AG04450 (cell line): ENCODE data around the gene KLF8. TPM values are rescaled to one million over a fixed set of nuclear protein-coding genes. Genes with fewer than 3 reads are reported as not detected.
"Not testable (repeated sequence)": the region's sequence is repeated elsewhere in the genome, so short reads cannot be mapped to it uniquely, and the experiment has no call there.

Experiments used
- CTCF ChIA-PET: fragments of 300-600, 350-600 bp; formaldehyde crosslinking; extraction: SDS; loops from one replicate; lab custom pipeline; 2022; ENCODE audit warnings: antibody characterized with exemption, inconsistent platforms; lab: Charles Lee
- POLR2A ChIA-PET: fragments of 350-600 bp; formaldehyde crosslinking; extraction: SDS; loops from one replicate; lab custom pipeline; 2021; ENCODE audit warnings: antibody characterized with exemption, inconsistent platforms; lab: Yijun Ruan, JAX
- DNase-seq: peaks from one replicate; pipeline ENCODE4 v3.0.0-alpha.2; 2011; ENCODE audit warnings: low read depth, low spot score
- H3K27ac ChIP-seq: one replicate; pipeline ENCODE4 v1.5.1; 2012; ENCODE audit warnings: low read depth, low read length, control low read depth
- H3K27me3 ChIP-seq: one replicate; pipeline ENCODE4 v1.6.0; 2012; ENCODE audit warnings: low read length; ENCODE audit not compliant: control insufficient read depth, insufficient read depth
- H3K4me3 ChIP-seq: 2 replicates; pipeline ENCODE4 v1.5.1; 2011; ENCODE audit warnings: mild to moderate bottlenecking, low read depth, low read length, control low read depth
- H3K9me3 ChIP-seq: 2 replicates; pipeline ENCODE4 v1.5.1; 2012; ENCODE audit warnings: low read length; ENCODE audit not compliant: control insufficient read depth, insufficient read depth
- polyA minus RNA-seq: library from RNA; depleted of rRNA, polyadenylated mRNA; stranded (reverse); fragments of >200 nt; gene quantifications from 2 replicates; pipeline ENCODE4 v1.2.3, GENCODE V29; 2011; rRNA and poly(A)+ RNA removed
- polyA plus RNA-seq: library from polyadenylated mRNA; depleted of rRNA; stranded (reverse); fragments of >200 nt; gene quantifications from 2 replicates; pipeline ENCODE4 v1.2.3, GENCODE V29; 2011; rRNA removed
- TF ChIP-seq, protein P1 (sequence below): IDR thresholded peaks from 2 replicates; pipeline ENCODE4 v1.5.1; 2011; ENCODE audit warnings: low read depth, low read length, control low read depth, inconsistent platforms

KLF8 gene
- polyA plus RNA-seq: 0.04 and 0.05 TPM in 2 replicates
- polyA minus RNA-seq: not detected in 2 replicates

DNA sequence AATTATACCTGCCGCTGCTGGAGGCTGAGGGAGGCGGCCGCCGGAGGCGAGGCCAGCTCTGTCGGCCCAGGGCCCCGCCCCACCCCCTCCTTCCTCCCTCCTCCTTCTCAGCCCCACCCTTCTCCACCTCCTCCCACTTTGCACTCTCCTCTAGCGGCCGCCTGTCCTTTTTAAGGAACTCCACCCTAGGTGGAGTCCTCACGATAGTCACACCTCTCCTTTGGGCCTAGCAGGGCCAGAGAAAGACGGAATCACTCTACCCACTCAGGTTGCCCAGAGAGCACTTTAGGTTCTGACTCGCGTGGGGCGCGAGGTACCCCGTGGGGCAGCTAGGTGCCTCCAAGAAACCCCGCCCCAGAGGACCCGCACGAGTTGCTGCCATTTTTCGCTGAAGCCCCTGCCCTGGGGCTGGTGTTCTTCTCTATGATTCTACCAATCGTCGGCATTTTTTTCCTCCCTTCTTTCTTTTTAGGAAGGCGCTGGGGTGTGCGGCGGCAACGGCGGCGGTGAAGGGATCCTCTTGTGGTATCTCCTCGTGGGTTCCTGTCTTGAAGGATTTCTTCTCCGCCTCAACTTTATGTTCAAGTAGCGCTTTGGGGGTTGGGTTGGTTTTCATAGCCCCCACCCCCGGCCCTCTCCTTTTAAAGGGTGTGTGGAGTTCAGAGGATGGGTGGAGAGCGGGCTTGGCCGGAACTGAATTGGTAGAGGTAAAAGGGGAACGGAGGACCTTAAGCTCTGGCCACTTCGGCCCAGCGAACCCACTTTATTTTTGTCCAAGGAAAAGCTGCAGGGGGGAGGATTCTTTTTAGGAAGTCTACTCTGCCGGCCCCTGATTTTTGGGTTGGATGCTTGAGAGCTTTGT is at the start of gene KLF8:
Gene KLF8 (plus strand): TSS at position 136 of the 862 bp plus-strand sequence. CDS start 979 bp downstream, outside the sequence.
- TF ChIP-seq, protein P1, sequence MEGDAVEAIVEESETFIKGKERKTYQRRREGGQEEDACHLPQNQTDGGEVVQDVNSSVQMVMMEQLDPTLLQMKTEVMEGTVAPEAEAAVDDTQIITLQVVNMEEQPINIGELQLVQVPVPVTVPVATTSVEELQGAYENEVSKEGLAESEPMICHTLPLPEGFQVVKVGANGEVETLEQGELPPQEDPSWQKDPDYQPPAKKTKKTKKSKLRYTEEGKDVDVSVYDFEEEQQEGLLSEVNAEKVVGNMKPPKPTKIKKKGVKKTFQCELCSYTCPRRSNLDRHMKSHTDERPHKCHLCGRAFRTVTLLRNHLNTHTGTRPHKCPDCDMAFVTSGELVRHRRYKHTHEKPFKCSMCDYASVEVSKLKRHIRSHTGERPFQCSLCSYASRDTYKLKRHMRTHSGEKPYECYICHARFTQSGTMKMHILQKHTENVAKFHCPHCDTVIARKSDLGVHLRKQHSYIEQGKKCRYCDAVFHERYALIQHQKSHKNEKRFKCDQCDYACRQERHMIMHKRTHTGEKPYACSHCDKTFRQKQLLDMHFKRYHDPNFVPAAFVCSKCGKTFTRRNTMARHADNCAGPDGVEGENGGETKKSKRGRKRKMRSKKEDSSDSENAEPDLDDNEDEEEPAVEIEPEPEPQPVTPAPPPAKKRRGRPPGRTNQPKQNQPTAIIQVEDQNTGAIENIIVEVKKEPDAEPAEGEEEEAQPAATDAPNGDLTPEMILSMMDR: no peak
- ChIA-PET POLR2A (no interaction called here), CTCF (interaction anchor here (0.6 to 0.7 kb wide), 2 partner anchors 15 to 16 kb away, joined by 4 read pairs; no protein-coding TSS in a partner anchor)
- Histone ChIP-seq H3K27ac (no peak within 1 kb of the TSS), H3K4me3 (no peak within 1 kb of the TSS), H3K9me3 (no peaks in the 10 kb centered on the region), H3K27me3 (no peaks in the 10 kb centered on the region)
- DNase-seq: no peak

DNA sequence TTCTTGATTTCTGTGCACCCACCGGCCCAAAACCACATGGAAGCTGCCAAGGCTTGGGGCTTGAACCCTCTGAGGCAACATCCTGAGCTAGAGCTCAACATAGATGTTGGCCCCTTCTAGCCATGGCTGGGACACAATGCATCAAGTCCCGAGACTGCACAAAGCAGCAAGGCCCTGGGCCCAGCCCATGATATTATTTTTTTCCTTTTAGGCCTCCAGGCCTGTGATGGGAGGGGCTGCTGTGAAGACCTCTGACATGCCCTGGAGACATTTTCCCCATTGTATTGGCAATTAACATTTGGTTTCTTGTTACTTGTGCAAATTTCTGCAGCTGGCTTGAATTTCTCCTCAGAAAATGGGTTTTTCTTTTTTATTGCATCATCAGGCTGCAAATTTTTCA is 25.2 kb upstream of the KLF8 start:
- POLR2A ChIA-PET, CTCF ChIA-PET: not testable (repeated sequence)

DNA sequence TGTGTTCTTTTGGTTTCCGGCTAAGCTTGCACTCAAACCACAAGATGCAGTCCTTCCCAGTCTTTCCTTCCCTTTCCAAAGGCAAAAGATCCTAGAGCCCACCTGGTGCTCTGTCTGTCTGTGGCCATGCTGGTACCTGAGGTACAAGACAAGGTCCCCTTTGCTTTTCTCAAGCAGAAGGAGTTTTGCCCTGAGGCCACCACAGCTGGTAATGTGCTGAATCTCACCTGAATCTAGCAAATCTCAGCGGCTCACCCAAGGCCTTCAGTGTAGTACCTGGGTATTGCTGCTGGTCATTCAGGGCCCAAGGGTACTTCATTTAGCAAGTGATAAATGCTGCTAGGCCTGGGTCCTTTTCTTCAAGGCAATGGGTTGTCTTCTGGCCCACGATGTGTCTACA is 20.5 kb upstream of the KLF8 start:
- Histone ChIP-seq H3K9me3 (no peaks in the 10 kb centered on the region), H3K27ac (no peak overlapping the region), H3K27me3 (no peaks in the 10 kb centered on the region), H3K4me3 (no peak overlapping the region)
- TF ChIP-seq, protein P1: no peak
- DNase-seq: no peak
- CTCF ChIA-PET: no interaction called here
- POLR2A ChIA-PET: no interaction called here

More for the DNA sequence above, 25.2 kb upstream of the KLF8 start:
- not testable (repeated sequence) for H3K4me3 ChIP-seq, H3K27me3 ChIP-seq, H3K27ac ChIP-seq, H3K9me3 ChIP-seq, DNase-seq

DNA sequence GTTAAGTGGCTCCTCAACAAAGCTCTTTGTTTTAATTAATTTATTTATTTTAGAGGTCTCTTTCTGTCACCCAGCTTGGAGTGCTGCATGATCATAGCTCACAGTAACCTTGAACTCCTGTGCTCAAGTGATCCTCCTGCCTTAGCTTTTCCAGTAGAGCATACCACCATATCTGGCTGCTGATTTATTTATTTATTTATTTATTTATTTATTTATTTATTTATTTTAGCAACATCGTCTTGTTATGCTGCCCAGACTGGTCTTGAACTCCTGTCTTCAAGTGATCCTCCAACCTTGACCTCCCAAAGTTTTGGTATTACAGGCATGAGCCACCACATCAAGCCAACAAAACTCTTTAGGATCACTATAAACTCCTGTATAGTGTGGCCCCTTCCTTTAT is 15.8 kb upstream of the KLF8 start:
- H3K9me3 ChIP-seq: no peaks in the 10 kb centered on the region
- H3K4me3 ChIP-seq: no peak overlapping the region
- ChIA-PET CTCF (no interaction called here), POLR2A (no interaction called here)
- TF ChIP-seq, protein P1: no peak
- no peaks in the 10 kb centered on the region for H3K27me3 ChIP-seq
- H3K27ac ChIP-seq: no peak overlapping the region
- DNase-seq: no peak

DNA sequence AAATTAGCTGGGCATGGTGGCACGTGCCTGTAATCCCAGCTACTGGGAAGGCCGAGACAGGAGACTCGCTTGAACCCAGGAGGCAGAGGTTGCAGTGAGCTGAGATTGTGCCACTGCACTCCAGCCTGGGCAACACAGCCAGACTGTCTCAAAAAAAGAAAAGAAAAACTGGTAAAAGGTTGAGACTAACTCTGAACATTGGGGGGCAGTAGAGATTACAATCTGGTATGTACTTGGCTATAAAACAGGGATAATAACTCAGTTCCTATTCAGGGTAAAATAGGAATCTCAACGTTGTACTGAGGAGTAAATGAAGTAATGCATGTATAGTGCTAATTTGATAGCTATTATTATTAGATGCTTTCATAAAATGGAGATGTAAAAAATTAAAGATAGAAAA is 12.5 kb upstream of the KLF8 start:
- no peaks in the 10 kb centered on the region for H3K27me3 ChIP-seq
- ChIA-PET POLR2A (no interaction called here), CTCF (no interaction called here)
- H3K27ac ChIP-seq: no peak overlapping the region
- H3K4me3 ChIP-seq: no peak overlapping the region
- peaks cover 6% of the 10 kb centered on the region; the same call in 1 of the 2 replicates for H3K9me3 ChIP-seq
- DNase-seq: no peak
- TF ChIP-seq, protein P1: no peak
